T-helper 1 cell (primary cell): ENCODE data around the gene LSAMP.

Experiments
- DNase-seq, 5 donors: peaks; one replicate each; pipeline ENCODE4 v3.0.0-alpha.2; 2012 to 2020

The LSAMP gene

GRCh38 chr3:116350119-116350733, 95.1 kb downstream of the LSAMP start:
- no peak for DNase-seq

DNA sequence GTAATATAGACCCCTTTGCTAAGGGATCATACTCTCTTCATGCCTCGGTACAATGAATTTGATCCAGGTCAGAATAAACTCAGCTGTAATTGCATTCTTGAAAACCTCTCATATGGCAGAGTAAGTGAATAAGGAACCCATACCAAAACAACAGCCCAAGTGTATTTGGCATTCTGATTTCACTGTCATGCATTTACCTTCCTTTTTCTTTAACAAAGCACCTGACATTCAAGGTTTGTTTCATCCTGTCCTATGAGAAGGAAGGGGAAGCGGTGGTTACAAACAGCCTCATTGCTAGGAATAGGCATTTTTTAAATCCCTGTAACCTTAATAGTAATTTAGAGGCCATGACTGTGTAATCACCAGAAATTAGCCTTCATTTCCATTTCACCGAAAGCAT, 97.1 kb downstream of the LSAMP start:
- DNase-seq: no peak

DNA sequence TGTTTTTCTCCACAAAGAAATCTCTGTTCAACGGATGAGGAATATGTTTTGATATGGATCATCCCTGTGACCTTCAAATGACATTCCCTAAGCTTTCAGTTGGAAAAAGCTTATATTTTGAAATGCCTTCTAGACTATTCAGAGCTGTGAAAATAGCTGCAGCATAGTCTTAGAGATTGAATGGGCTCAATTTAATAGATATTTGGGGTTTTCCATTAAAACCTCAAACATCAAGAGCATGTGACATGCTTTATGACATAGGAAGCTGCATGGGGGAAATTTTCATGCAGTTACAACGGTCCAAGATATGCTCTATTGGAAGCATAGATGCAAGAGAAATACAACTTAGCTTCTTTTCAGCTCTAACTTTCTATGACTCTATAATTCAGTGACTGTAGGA, 102.8 kb downstream of the LSAMP start:
- DNase-seq: no peak

GRCh38 chr3:116341899-116342298, 103.4 kb downstream of the LSAMP start:
- no peak for DNase-seq

- DNase-seq: no peak
These were observed 103.9 kb downstream of the LSAMP start for GRCh38 chr3:116341381-116341780.

GRCh38 chr3:116340680-116341216, 104.5 kb downstream of the LSAMP start:
- DNase-seq: no peak

- no peak for DNase-seq
These were observed 105.8 kb downstream of the LSAMP start for GRCh38 chr3:116339441-116340028.

DNA sequence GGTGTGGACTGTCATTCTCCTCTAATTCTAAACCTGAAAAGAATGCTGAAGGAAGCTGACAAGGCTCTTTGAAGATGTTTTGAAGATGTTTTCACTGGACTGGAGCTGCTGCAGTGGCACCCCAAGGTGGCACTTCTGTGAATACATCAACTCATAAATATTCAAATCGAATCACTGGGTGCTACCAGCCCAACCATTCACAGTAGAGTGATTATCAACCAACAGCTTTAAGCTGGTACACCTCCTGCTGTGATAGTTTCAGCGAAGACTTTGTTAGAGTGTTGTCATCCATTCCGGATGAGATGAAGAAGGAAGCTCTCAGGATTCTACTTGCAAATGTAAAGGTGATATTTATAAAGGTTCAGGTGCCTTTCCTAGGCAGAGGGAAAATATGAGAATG, 106.6 kb downstream of the LSAMP start:
- DNase-seq: no peak

DNA sequence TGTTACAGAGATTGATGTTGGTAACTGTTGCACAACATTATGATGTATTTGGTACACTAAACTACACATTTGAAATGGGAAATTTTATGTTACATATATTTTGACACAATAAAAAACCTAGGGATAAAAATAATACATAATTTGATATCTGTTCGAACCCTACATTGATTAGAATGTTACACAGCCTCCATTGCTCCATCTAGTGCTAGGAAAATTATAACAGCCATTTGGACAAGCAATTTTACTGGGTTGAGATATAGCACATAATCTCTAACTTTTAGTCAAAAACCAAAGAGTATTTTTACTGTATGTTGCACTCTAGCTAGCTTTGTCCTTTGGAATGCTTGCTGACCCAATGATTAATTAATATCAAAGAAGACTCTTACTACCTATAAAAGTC, 108.1 kb downstream of the LSAMP start:
- no peak for DNase-seq

DNA sequence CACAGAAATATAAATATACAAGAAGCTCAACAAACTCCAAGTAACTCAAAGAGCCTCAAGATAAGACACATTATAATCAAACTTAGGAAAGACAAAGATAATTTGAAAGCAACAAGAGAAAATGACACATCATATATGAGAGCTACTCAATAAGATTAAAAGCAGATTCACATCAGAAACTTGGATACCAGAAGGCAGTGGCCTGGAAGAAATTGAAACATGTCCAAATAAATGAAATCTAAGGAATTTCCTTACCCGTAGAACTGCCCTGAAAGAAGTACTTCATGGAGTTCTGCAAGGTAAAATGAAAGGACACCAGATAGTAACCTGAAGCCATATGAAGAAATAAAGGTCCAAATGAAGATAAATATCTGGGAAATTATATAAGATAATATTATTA, 113.9 kb downstream of the LSAMP start:
- no peak for DNase-seq

- no peak for DNase-seq
These were observed 122.4 kb downstream of the LSAMP start for GRCh38 chr3:116322750-116323375.

- no peak for DNase-seq
These were observed 126.9 kb downstream of the LSAMP start for GRCh38 chr3:116318370-116318769.

DNA sequence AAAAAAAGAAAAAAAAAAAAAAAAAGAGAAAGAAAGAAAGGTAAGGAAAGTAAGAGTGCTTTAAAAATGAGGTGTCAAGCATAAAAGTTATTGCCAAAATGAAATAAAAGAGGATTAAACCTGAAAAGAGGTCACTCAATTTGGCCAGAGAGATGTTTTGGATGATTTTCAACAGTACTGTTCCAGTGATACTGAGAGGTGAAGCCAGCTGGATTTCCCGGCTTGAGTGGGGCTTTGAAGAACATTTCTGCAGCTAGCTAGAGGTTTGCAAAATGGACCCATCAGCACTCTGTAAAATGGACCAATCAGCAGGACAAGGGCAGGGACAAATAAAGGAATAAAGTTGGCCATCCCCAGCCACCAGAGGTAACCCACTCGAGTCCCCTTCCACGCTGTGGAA, 128.5 kb downstream of the LSAMP start:
- no peak for DNase-seq

- DNase-seq: no peak
These were observed 130.8 kb downstream of the LSAMP start for GRCh38 chr3:116314476-116314875.

DNA sequence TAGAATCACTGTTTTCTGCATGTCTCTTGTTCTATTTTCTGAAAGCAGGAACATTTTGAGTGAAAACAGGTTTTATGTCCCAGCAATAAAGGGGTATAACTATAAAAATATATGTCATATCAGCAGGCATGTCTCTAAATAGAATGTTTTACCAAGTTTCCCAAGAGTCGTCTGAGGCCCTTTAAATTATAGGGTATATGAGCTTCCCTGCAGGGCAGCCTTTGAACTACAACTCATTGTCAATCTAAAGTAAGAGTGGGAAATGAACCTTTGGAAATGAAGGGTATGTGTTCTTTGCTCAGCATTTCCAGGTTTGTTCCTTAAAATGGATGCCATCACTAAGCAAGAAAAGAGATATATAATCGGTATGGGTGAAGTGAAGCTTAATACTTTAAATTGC, 138.6 kb downstream of the LSAMP start:
- no peak for DNase-seq

GRCh38 chr3:116306149-116306548, 139.1 kb downstream of the LSAMP start:
- no peak for DNase-seq

- DNase-seq: no peak
These were observed 143.1 kb downstream of the LSAMP start for GRCh38 chr3:116302087-116302747.

GRCh38 chr3:116301422-116301821, 143.9 kb downstream of the LSAMP start:
- no peak for DNase-seq

DNA sequence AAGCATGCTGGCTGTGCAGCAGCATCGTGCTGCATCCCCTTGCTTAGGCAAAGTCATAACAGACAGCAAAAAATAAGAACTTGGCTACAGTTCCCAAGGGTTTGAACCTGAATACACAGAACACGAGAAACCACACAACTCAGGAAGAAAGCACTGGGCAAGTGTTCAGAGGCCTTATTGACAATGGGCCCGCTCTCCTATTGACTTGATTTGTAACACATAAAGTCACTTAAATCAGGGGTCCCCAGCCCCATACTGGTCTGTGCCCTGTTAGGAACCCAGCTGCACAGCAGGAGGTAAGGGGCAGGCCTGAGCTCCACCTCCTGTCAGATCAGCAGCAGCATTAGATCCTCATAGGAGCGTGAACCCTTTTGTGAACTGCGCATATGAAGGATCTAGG, 145.1 kb downstream of the LSAMP start:
- no peak for DNase-seq

GRCh38 chr3:116299646-116300081, 145.6 kb downstream of the LSAMP start:
- DNase-seq: no peak

- no peak for DNase-seq
These were observed 147.1 kb downstream of the LSAMP start for GRCh38 chr3:116298151-116298550.

DNA sequence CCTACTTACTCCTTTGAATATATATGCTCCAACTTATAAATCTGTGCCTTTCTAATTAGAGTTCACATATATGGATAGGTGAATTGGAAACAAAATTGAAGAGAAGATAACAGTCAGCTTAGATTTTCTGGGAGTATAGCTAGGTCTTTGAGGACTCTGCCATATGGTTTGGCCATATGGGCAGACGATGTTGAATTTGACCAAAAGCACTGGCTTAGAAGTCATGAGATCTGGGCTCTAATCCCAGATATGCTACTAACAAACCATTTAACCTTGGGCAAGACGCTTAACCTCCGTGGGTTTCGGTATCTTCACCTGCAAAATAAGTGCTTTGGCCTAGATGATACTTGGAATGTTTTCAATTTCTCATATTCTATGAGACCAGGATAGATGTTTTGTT, 154.1 kb downstream of the LSAMP start:
- DNase-seq: no peak

- no peak for DNase-seq
These were observed 156.8 kb downstream of the LSAMP start for GRCh38 chr3:116288485-116288884.
